HG03469 (cell line): ENCODE results near the gene KIFAP3.
"Not testable (repeated sequence)": the region's sequence is repeated elsewhere in the genome, so short reads cannot be mapped to it uniquely, and the experiment has no call there.

Experiments used
- ATAC-seq: cut with Tn5 transposase; IDR thresholded peaks from one replicate; pipeline ENCODE4 v1.9.1; 2021; ENCODE audit warnings: mild to moderate bottlenecking, moderate library complexity, moderate number of reproducible peaks; ENCODE audit not compliant: unreplicated experiment

The KIFAP3 gene

DNA sequence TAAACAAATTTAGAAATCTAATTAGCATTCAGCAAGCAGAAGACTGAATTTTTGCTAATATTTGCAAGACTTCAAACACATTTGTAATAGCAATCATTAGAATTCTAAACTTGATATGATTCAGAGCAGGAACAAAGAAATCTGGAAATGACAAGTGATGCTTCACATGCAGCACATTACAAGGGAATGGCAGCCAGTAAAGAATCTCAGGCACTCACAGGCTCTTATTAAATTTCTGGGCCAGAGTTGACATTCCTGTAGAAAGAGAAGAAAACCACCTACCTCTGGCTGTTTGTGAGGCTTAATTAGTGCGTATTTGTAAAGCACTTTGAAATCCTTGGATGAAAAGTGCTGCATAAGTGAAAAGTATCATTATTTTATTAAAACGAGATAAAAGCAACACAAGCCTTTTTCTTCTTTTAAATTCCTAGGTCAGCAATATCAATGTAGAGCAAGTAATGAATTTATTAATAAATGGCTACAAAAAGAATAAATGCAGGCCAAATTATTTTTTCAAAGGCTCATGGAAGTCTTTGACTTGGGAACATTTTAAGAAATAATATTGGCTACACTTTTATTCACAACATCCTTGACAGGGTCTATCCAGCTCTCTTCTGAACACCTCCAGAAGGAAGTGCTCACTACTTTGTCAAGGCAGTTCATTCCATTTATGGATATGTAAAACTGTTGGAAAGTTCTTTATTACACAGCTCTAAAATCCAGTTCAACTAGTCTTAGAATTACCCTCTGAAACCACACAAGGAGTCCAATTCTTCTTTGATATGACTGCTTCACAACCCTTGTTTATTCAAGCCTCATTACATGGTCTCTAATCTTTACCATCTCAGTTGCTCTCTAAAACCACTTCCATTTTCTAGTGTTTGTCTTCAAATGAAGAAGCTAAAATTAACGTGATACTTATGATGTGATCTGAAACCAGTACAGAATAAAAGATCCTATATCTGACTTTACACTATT is 148.7 kb downstream of the KIFAP3 start:
- no peak for ATAC-seq

GRCh38 chr1:169924829-169925228 is 149.7 kb downstream of the KIFAP3 start:
- ATAC-seq: no peak

DNA sequence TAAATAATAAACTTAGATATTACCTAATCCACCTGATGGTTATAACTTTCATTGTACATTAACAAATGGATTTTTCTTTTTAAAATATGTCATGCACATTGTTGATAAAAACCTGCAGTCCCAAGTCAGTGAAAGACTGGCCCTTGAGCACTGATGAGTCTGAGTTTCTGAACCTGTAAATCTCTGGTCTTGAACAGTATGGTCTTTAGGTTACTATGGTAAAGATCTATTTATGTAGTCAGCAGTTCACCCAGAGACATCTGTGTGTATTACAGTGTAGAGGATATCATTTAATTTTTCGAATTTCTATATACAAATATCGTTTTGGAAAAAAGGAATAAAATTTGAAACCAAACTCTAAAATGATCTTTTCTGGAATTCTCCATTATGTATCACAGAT is 150.4 kb downstream of the KIFAP3 start:
- no peak for ATAC-seq

DNA sequence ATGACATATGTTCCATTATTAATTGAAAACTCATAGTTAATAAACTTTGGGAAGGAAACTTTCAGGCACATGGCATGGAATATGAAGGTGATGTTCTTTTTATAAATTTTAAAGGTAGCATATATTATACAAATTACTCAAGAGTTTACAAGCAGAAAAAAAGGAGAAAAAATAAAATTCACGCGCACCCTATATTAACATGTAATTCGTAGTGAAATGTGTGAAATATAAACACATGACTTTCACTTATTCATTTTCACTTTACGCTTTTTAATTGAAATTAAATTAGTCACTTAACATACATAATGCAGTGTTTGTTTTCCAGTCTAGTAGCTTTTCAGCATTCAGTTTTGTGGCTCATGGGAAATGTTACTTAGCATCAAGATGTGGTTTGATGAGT is 153.4 kb downstream of the KIFAP3 start:
- ATAC-seq: no peak

DNA sequence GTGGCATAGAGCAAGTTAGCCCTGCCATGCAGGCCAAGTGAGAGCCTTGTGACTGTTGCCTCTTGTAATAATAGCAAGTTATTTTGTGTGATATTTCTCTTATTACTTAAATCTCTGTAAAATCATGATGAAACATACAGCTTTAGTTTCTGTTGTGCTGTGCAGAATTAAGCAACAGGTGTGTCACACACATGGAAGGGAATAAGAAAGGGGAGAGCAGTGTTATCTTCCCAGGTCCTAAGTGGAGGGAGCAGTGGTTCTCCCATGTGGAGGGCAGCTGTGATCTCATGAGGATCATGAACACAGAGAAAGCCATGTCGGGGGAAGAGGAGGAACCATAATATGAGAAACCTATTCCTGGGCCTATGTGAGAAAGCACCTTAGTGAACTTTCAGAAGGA is 155.6 kb downstream of the KIFAP3 start:
- no peak for ATAC-seq

DNA sequence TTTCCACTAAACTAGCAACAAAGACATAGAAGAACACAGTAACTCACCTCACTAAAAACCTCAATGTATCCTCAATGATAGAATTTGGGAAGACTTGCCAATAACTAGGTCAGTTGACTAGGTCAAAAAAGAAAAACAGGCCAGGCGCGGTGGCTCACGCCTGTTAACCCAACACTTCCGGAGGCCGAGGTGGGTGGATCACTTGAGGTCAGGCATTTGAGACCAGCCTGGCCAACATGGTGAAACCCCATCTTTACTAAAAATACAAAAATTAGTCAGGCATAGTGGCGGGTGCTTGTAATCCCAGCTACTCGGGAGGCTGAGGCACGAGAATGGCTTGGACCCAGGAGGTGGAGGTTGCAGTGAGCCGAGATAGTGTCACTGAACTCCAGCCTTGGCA is 156.3 kb downstream of the KIFAP3 start:
- not testable (repeated sequence) for ATAC-seq

DNA sequence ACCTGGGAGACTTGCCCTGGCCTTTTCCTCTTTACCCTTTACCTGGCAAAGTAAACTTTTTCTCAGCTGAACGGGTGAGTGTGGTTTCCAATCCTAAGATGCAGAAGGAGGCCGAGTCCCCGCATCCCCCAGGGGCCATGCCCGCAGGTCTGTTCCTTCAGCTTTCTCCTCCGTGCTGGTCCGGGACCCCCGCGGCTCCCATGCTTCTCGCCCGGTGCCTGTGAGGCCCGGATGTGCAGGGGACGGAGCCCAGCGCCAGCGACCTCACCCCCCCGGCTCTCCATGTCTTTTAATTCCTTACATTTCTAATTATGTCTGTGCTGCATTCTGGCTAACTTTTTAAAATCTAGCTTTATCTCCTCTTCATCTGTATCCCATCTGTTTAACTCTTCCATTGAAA is 159.3 kb downstream of the KIFAP3 start:
- ATAC-seq: no peak

- ATAC-seq: no peak
Measured at GRCh38 chr1:169914531-169914930, 160.0 kb downstream of the KIFAP3 start.

DNA sequence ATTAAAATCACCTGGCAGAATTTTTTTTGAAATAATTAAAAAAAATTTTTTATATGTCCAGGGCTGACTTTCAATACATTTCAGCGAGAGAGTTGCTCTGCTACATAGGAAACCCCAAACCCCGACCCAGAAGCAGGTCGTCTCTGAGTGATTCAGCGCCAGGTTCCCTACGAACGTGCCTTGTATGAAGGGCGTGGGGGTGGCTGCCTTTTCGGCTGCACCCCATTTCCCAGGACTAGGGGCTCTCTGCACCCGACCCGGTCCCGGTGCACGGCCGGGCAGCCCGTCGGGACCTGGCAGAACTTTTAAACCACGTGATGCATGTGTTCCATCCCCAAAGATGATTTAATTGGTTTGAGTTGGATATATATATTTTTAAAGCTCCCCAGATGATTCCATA is 165.0 kb downstream of the KIFAP3 start:
- ATAC-seq: no peak

DNA sequence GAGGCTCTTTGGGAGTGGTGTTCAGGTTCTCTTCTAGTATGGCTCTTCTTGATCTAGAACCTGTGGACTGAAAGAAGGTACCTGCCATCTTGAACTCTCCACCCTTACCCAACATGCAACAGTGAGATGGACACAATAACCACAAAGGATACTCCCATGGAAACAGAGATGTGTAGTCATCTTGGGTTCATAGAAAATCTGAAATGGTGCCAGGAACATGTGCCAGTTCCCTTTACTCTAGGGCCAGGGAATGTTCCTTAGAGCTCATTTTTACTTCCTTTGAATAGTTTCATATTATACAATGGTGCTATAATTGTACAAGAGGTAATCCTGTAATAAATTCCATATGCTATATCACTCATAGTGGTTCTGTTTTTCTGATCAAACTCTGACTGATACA is 167.6 kb downstream of the KIFAP3 start:
- no peak for ATAC-seq

GRCh38 chr1:169904834-169905233 is 169.7 kb downstream of the KIFAP3 start:
- no peak for ATAC-seq

DNA sequence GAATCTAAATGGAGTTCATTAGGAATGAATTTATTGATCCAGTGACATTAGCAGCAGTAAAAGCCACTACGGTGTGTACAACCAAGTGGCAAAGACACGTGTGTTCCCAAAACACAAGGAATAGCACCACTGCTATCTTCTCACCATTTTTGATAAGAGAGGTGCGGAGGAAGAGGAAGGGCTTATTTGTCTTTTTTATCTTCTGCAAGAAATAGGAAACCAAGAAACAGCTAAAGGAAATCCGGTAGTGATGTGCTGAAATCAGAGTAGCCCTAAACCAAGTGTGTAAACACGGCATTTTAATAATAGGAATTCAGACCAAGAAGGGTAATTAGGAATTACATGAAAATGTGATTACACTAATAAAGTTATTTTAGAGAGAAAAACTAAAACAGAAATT is 171.7 kb downstream of the KIFAP3 start:
- ATAC-seq: no peak

GRCh38 chr1:169901115-169901514 is 173.4 kb downstream of the KIFAP3 start:
- ATAC-seq: no peak

DNA sequence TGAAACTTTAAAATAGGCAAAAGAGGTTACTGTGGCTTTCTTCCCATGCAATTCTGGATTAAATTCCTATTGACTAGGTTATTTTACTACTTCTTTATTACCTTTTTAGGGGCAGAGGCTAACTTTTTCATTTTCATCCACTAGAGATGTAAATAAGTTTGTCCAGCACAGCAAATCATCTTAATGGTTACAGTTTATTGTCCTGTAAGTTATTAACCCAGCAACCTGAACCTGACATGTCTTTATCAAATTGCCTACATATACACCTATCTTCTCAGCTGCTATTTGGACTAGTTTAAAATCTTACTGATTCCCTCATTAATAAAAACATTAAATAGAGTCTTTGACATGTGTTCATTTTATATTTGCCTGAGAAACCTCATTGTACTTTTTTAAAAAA is 173.9 kb downstream of the KIFAP3 start:
- ATAC-seq: no peak

DNA sequence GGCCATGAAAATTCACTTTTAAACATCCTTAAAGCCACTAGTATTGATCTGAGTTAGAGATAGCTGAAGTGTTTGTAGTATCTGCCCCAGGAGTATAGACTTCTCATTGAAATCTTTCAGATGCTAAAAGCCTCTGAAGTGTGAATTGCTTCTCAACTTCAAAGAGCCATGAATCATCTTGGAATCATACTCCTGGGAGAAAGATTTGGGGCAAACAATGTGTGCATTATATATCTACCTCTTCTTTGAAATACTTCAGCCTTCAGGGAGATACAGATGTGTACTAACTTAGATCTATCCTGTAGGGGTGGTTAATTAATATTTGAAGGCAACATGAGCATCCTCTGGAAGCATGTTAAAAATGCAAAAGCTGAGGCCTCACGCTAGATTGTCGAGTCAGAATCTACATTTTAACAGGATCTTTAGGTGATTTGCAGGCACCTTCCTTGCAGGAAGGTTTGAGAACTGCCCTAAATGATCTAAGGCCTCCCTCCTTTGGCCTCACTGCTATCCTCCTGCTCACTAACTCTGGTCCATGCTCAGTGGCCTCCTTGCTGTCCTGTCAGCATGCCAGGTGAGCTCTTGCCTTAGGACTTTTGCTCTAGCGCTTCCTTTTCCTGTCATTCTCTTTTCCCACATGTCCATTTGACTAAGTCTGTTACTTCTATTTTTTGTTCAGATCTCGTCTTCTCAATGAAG is 174.8 kb downstream of the KIFAP3 start:
- ATAC-seq: no peak

- no peak for ATAC-seq
Measured at GRCh38 chr1:169896013-169896412, 178.5 kb downstream of the KIFAP3 start.

GRCh38 chr1:169894424-169895145 is 179.9 kb downstream of the KIFAP3 start:
- ATAC-seq: no peak

DNA sequence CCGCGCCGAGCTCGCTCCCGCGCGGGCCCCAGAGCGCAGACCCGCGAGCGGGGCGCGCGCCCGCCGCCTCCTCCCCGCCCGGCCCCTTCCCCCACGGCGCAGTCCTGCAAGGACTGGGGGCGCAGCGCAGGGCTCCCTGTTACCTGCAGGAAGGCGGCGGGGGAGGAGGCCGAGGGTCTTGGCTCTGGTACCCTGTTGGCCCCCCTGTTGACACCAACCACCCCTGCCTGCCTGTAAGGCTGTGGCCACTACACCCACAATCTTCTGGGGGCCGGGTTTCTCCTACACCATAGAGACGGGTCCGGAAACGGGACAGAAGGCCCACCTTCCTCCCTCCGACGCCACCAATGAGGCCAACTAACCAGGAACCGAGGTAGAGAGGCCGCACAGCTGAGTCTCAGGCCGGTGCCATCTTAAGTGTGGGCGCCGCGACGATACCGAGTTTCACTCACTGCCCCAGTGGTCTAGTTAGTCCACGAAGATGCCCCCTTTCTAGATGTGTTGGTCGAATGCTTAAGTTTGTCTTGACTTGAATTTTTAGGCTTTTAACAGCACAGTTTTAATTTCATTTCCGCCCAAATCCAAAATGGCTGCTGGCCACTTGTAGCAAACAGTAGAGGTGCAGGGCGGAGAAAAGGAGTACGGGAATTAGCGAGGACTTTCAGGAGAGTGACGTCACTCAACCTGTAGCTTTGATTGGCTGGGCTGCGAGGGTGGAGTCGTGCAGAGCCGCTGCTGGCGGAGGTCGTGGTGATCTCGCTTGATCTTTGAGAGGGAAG is 180.7 kb downstream of the KIFAP3 start, which contains the start of gene SCYL3:
Gene SCYL3 (minus strand): TSS at position 252 of the 779 bp plus-strand sequence. CDS start 5,056 bp downstream, outside the sequence.
- peak; percentile 57 for ATAC-seq

GRCh38 chr1:169892927-169893644 is 181.4 kb downstream of the KIFAP3 start:
- peak; percentile 31 for ATAC-seq
